Left ventricle myocardium superior (tissue), 1 donor: ENCODE data around the gene FADS6. TPM values are rescaled to one million over a fixed set of nuclear protein-coding genes. Genes with fewer than 3 reads are reported as not detected.
"Not testable (repeated sequence)": the region's sequence is repeated elsewhere in the genome, so short reads cannot be mapped to it uniquely, and the experiment has no call there.

Source experiments
- ATAC-seq: fragments of 200-7000 bp; cut with Tn5 transposase; one replicate; pipeline ENCODE4 v1.9.1; 2020; ENCODE audit warnings: mild to moderate bottlenecking, moderate library complexity
- DNase-seq: peaks from one replicate; pipeline ENCODE4 v3.0.0-alpha.2; 2020
- intact Hi-C: fragments of 100-400 bp; cut with micrococcal nuclease; formaldehyde crosslinking; loops from one replicate; pipeline ENCODE4 v1.11.0; 2022
- total RNA-seq: library from RNA; stranded (reverse); fragmentation: NEBNext Ultra II Directional; extraction: Animal tissue kit (Norgen Biotek cat#: 25700); gene quantifications from one replicate; pipeline ENCODE4 v1.2.1, GENCODE V29; 2021
- donor health status: DM: no; HTN: yes; CAD: no; lungs with severe emphysema.

FADS6 gene
- total RNA-seq, 1 donor from 2014 or later, result not detected

DNA sequence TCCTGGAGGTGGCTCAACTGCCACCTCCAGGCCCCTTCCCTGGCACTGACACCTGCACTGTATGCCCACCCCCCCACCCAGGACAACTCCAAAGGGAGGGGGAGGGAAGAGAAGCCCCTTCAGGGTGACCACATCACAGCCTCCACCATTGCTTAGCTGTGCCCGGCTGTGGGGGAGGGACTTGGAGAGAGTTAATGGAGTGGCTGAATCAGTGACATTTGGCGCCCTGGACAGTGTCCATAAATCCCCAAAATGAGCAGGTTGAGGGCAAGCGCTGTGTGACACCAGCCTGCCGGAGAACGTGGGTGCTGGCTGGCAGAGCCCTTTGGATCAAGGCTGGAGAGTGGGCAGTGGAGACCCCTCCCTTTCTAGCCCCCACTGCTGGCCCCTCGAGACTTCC, 28.7 kb upstream of the FADS6 start:
- no peak for ATAC-seq
- no peak for DNase-seq
- intact Hi-C loops, result no loop called here

DNA sequence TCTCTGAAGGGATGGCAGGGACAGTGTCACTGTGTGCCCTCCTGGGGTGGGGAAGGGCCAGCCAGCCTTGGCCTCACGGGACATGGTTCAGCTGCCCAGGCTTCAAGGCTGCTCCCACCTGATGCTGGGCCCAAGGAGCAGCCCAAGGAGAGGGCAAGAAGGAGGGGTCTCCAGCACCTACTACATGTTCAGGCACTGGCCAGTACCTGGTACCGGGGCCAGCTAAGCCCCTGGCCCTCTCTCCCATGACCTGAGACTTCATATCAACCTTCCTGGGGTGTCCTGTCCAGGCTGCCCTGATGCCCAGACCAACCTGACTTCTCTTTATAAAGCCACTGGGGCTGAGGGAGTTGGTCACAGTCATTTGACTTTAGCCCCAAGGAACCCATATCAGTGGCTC, 28.3 kb upstream of the FADS6 start:
- intact Hi-C loops, result no loop called here
- no peak for ATAC-seq
- no peak for DNase-seq

DNA sequence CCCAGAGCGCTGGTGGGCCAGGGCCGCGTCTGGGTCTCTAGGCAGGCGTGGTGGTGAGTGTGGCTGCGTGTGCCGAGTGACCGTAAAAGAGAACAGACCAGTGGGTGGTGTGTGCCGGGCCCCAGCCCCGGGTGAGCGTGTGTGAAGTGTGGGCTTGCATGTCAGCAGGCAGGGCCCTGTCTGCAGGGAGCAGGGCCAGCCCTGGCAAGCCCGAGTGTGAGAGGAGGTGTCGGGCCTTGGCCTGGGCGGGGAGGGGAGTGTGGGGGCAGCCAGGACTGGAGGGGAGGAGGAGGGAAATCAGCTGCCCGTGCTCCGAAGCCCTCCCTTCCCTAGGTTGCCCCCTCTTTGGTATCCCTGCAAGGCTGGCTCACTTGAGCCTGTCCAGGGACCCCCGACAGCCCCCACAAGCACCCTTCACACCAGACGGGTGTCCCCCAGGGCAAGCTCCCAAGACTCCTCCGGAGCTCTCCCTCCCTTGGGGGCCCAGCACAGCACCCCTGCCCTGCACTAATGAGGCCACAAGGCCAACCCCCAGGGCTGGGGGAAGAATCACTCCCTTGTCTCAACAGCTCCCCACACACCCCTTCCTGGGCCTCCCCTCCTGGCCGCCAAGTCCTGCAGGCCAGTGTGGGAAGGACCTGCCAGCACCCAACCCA, 27.7 kb upstream of the FADS6 start:
- no peak for ATAC-seq
- intact Hi-C loops, result no loop called here
- DNase-seq, result no peak

DNA sequence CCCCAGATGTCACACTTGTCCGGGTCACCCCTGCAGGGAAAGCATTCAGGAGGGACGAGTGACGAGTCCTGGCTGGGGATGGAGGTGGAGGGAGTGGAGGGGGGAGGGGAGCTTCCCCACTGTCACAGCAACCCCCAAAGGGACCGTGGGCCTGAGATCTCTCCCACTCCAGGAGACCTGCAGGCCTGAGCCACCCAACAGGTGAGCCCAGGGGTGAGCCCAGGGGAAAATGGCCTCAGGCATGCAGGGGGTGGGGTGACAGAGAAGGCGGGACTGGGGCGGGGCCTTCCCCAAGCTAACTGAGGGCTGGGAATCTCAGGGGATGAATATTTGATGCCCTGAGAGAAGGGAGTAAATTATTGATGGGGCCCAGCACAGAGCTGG, 27.2 kb upstream of the FADS6 start:
- DNase-seq (no peak), ATAC-seq (no peak)
- intact Hi-C loops, result no loop called here

DNA sequence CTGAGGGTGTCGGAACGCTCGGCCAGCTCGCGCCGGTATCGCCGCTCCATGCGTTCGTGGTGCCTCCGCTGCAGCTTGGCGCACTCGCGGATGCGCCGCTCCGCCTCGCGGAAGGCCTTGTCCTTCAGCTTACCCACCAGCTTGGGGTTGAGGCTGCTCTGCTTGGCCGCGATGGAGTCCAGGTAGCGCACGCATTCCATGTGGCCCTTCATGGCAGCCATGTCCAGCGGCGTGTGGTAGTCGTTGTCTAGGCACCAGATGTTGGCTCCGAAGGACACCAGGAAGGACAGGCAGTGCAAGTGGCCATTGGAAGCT, 26.8 kb upstream of the FADS6 start:
- intact Hi-C loops, result no loop called here
- no peak for ATAC-seq

DNA sequence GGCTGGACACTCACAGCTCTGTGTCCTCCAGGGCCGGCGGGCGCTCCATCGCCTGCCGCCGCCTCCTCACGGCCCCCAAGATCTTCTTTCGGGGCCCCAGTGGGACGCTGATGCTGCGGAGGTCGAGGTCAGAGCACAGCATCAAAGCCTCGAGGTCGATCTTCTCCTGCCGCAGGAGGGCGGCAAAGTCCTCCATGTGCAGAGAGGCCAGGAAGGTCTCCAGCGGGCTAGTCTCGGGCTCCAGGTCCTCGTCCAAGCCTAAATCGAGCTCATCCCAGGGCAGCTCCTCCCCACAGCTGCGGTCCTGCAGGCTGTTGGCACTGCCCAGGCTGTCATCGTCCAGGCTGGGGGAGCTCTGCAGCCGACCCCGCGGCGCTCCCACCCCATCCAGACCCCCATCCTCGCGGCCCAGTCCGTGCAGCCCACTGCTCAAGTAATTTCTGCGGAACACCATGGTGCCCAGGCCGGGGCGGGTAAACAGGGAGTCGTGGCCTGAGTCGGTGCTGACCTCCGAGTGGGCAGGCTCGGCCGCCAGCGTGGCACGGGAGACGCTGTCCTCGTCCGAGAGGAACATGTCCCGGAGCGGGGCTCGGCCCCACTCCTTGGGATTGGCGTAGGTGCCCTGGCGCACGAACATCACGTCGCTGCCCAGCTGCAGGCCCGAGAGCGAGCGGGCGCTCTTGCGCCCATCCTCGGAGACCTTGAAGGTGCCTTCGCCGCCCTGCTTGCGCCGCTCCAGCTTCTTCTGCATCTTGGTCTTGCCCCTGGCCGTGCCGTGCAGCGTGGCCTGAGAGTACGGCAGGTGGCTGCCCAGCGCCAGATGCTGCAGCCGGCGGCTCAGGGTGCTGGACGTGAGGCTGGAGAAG, 26.2 kb upstream of the FADS6 start:
- ATAC-seq, result peak; percentile 34
- intact Hi-C loops, result no loop called here
- DNase-seq, result peak; percentile 38

More for the DNA sequence above, 26.8 kb upstream of the FADS6 start:
- DNase-seq, result no peak

DNA sequence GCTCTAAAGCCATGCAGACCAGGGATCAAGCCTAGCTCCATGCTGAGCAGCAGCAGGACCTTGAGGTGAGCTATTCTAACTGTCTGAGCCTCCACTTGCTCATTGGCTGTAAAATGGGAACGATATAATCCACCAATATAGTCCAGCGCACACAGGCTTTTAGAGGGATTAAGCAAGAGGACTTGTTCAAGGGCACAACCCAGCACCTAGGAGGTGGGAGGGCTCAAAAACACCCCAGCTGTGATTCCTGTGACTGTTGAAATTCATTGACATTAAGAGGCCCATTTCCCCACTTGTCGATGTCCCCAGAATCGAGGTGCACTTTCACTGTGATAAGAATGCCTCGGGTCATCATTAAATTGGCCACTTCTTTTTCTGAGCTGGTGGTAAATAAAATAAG, 25.5 kb upstream of the FADS6 start:
- intact Hi-C loops, result no loop called here
- ATAC-seq, result no peak
- no peak for DNase-seq

DNA sequence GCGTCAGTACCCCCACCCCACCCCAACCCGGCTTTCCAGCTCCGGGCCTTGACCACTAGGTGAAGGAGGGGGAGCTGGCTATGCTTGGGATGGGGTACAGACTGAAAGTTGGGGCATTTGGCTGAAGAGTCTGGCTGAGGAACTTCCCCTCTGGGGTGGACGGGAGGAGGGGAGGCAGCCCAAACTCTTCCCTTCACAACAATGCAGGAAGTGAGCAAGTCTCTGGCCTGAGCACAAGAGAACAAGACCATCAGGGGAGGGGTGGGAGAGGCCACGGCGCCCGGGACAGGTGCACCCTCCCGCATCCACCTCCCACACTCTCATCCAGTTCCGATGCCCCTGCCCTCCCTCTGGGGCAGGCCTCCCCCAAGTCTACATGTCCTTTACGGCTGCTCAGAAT, 24.0 kb upstream of the FADS6 start:
- intact Hi-C loops, result no loop called here
- ATAC-seq, result no peak

DNA sequence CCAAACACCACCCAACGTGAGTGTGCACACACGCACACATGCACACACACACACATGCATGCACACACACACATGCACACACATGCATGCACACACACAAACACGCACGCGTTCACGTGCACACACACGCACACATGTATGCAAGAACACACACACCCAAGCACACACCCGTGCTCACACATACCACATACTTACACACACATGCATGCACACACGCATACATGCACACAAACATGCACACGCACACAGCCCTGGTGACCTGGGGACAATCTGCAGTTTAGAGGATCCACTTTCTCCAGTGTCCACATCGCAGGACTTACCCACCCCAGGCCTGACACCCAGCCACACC, 23.4 kb upstream of the FADS6 start:
- intact Hi-C loops, result no loop called here
- no peak for ATAC-seq

More for the DNA sequence above, 24.0 kb upstream of the FADS6 start:
- no peak for DNase-seq

DNA sequence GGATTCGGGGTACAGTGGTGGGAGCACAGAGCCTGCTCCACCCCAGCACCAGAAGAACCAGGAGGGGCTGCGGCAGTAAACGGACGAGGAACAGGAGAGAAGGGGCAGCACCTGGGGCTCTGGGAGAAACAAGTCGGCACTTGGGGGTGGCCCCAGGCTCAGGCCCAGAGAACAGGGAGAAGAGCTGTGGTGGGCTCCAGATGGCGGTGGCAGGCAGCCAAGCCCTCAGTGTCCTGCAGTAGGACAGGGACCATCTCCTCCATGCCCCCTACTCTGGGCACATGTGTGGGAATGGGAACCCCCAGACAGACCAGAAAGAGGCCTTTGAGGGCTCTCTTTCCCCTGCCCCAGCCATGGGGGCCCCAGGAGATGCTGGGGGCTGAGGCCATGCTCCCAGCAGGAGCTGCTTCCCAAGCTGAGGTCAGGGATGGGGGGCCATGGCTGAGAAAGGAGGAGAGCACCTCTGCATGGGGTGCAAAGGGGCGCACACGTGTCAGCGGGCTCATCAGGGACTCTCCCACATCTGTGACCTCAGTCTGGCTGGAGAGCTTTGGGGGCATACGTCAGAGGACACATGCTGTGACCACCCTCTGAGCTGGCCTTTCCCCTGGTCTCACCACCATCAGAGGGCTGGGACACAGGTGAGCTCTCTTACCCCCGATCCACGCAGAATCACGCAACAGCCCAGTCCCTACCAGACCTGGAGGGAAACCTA, 22.9 kb upstream of the FADS6 start:
- ATAC-seq (no peak), DNase-seq (no peak)
- intact Hi-C loops, result no loop called here

More for the DNA sequence above, 23.4 kb upstream of the FADS6 start:
- DNase-seq, result no peak

DNA sequence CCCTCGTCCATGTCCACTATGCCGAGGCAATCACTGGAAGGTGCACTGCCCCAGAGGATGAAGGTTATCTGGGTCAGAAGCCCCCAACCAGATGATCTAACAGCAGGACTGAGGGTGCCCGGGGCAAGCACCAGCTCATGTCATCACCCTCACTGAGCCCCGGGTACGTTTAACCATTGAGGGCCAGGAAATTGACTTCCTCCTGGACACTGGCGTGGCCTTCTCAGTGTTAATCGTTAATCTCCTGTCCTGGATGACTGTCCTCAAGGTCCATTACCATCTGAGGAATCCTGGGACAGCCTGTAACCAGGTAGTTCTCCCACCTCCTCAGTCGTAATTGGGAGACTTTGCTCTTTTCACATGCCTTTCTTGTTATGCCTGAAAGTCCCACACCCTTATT, 18.0 kb upstream of the FADS6 start:
- DNase-seq, ATAC-seq, intact Hi-C loops: not testable (repeated sequence)

DNA sequence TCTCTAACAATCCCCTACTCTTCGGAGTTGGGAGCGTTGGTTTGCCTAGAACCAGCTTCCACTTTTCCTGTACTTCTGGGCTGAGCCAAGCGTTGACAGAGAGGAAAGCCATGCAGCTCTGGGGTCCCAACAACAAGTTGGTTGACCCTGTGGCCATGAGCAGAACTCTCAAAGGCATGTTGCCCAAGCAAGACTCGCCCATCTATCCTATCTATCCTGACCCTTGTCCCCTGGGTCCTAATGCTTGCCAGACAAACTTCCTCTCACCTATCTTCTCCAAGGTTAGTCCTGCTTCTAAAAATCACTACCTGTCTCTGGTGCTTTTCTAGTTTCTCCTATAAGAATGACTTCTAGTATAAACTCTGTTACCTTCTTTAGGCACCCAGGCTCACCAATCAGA, 15.7 kb upstream of the FADS6 start:
- ATAC-seq, intact Hi-C loops, DNase-seq: not testable (repeated sequence)

DNA sequence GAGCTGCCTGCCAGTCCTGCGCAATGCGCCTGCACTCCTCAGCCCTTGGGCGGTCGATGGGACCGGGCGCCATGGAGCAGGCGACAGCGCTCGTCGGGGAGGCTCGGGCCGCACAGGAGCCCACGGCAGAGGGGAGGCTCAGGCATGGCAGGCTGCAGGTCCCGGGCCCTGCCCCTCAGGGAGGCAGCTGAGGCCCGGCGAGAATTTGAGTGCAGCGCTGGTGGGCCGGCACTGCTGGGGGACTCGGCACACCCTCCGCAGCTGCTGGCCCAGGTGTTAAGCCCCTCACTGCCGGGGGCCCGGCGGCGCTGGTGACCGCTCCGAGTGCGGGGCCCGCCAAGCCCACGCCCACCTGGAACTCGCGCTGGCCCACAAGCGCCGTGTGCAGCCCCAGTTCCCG, 13.6 kb upstream of the FADS6 start:
- intact Hi-C loops, result no loop called here
- ATAC-seq (no peak), DNase-seq (no peak)

DNA sequence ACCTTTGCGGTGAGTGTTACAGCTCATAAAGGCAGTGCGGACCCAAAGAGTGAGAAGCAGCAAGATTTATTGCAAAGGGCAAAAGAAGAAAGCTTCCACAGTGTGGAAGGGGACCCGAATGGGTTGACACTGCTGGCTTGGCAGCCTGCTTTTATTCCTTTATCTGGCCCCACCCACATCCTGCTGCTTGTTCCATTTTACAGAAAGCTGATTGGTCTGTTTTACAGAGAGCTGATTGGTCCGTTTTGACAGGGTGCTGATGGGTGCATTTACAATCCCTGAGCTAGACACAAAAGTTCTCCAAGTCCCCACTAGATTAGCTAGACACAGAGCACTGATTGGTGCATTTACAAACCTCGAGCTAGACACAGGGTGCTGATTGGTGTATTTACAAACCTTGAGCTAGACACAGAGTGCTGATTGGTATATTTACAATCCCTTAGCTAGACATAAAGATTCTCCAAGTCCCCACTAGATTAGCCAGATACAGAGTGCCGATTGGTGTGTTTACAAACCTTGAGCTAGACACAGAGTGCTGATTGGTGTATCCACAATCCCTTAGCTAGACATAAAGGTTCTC, 12.9 kb upstream of the FADS6 start:
- intact Hi-C loops, ATAC-seq, DNase-seq: not testable (repeated sequence)

DNA sequence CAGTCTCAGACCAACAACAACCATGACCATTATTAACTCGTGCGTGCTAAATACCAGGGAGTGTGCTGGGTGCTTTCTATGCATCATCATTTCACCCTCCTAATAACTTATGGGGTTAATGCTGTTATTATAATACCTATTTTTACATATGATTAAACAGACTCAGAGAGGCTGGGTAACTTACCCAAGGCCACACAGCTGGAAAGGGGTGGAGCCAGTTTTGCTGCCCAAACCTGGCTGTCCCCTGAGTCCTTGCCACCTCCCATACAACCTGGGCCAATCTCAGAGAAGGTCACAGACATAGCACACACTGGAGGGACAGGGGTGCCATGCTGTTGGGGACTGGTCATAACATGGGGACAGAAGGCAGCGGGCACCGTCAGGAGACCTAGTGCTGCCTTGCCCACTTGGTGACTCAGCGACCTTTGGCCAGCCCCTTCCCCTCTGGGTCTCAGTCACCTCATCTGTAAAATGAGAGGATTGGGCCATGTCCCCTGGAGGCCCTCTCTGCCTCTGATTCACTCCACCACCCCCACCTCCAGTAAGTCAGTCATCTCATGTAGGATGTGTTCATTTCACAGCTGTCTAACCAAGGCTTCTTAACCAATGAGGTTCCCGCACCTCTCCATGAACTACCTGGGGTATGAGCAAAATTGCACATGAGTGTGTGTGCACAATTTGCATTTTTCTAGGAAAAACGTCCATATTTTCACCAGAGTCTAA, 11.4 kb upstream of the FADS6 start:
- DNase-seq (no peak), ATAC-seq (no peak)
- intact Hi-C loops, result no loop called here

DNA sequence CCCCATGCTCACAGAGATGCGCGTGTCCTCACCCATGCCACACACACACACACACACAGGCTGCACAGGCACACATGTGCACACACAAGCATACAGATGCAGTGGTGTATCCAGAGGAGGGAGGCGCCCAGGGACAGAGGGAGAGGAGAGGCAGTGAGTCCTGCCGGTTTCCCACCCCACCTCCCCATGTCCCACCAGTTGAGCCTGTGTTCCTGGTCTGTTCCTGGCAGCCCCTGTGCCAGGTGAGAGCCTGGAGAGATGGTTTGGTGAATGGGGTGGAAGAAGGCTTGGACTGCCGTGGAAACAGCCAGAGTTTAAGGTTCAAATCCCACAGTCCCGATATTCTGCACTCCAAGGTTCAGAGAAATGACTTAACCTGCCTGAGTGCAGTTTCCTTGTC, 10.2 kb upstream of the FADS6 start:
- no peak for DNase-seq
- no peak for ATAC-seq
- intact Hi-C loops, result no loop called here

DNA sequence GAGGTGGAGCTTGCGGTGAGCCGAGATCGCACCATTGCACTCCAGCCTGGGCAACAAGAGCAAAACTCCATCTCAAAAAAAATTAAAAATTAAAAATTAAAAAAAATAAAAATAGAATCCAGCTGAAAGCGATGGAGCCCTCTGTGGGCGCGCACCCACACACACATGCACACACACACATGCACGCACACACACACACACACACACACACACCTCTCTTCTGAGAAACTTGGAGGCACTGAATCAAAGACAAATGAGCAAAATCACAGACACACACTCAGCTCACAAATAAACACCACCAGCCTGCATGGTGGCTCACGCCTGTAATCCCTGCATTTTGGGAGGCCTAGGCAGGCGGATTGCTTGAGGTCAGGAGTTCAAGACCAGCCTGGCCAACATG, 9.6 kb upstream of the FADS6 start:
- intact Hi-C loops, result no loop called here
- no peak for ATAC-seq

DNA sequence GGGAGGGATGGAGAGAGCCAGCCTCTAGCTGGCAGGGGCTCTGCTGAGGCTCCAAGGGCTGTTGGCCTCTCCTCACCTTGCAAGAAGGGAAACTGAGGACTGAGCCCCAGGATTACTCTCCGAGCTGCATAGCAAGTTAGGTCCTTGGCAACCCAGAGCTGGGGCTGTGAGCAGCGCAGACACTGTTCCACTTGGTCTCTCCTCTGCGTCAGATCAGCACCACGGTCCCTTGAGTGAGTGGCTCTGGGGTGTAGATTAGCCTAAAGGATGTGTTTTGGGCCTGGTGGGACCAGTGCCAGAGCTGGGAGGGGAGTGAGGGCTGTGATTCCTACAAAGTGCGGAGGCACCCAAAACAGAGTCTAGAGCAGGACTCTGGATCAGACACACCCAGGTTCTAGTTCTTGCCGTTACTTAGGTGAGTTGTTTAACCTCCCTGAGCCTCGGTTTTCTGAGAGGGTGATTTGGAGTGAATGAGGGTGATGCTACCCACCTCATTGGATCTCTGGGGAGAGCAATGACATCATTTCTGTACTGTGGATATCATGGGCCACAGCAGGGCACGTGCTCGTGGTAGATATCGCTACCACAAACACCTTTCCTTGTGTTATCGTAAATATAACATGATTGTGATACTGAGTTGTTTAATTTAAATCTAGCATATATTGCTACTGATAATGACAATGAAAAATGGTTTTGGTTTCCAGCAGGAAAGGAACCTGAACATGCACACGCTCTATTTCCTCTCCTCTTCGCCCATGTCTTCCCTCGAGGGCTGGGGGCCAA, 8.1 kb upstream of the FADS6 start:
- no peak for DNase-seq
- ATAC-seq, result no peak
- intact Hi-C loops, result no loop called here

More for the DNA sequence above, 9.6 kb upstream of the FADS6 start:
- DNase-seq, result no peak

DNA sequence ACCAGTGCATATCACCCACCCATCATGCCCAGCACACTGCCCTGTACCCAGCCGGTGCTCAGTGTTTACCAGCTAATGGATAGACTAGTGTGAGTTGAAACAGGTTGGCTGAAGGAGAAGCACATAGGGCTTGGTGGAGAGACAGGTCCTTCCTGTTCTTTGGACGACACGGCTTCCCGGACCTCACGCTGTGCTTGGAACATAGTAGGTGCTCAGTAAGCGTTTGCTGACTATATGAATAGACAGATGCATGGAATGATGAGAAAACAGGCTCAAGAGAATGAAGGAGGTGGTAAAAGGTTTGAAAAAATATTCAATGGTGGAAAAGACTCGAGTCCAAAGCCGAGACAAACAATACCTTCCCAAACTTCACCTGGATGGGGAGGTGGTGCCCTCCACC, 6.8 kb upstream of the FADS6 start:
- ATAC-seq (no peak), DNase-seq (no peak)
- intact Hi-C loops, result no loop called here
